Left lung (tissue), 10 donors: Measurements from ENCODE around the gene DNAH3. TPM values are rescaled to one million over a fixed set of nuclear protein-coding genes. Genes with fewer than 3 reads are reported as not detected.
"Not testable (repeated sequence)": the region's sequence is repeated elsewhere in the genome, so short reads cannot be mapped to it uniquely, and the experiment has no call there.

Experiments
- ATAC-seq: fragments of 200-7000 bp; cut with Tn5 transposase; one replicate; pipeline ENCODE4 v1.9.1; 2020; ENCODE audit warnings: moderate library complexity
- DNase-seq, 4 donors: peaks; one replicate each; pipeline ENCODE4 v3.0.0-alpha.2; 2013 to 2020
- H3K27ac ChIP-seq, 2 donors: fragments of 200-600 bp; sonication (generic) in 1 of 2; one replicate each; pipeline versions ENCODE4 v1.5.0 to v1.8.0; 2020 to 2021
- H3K27me3 ChIP-seq, 2 donors: fragments of 200-600 bp; sonication (generic) in 1 of 2; one replicate each; pipeline versions ENCODE4 v1.5.0 to v1.8.0; 2020 to 2021
- H3K36me3 ChIP-seq, 2 donors: fragments of 200-600 bp; sonication (generic) in 1 of 2; one replicate each; pipeline versions ENCODE4 v1.5.0 to v1.8.0; 2020 to 2021
- H3K4me1 ChIP-seq, 2 donors: fragments of 200-600 bp; one replicate each; pipeline ENCODE4 v1.8.0; 2021
- H3K4me3 ChIP-seq, 2 donors: fragments of 200-600 bp; sonication (generic) in 1 of 2; one replicate each; pipeline versions ENCODE4 v1.5.0 to v1.8.0; 2020 to 2021; ENCODE audit warnings: mild to moderate bottlenecking in 1 of 2
- H3K9me3 ChIP-seq, 2 donors: fragments of 200-600 bp; sonication (generic) in 1 of 2; one replicate each; pipeline versions ENCODE4 v1.5.0 to v1.8.0; 2020 to 2021
- CTCF ChIP-seq, 2 donors: fragments of 200-600 bp; sonication (generic) in 1 of 2; IDR thresholded peaks; one replicate each; pipeline versions ENCODE4 v1.5.0 to v1.8.0; 2021; ENCODE audit warnings: antibody characterized with exemption in 2 of 2
- intact Hi-C, 2 donors: fragments of 100-400 bp; cut with DNase I; formaldehyde crosslinking; loops; one replicate each; pipeline versions ENCODE4 v1.11.2 to v1.14.2; 2022
- polyA plus RNA-seq, 6 donors: library from polyadenylated mRNA; unstranded; fragments of 120-200 nt; gene quantifications; one replicate each; pipeline ENCODE4 v1.2.1, GENCODE V29; 2013; ENCODE audit not compliant: insufficient read length in 6 of 6
- total RNA-seq, 2 donors: library from RNA; stranded (reverse); fragmentation: NEBNext Ultra II Directional; extraction: Animal tissue kit (Norgen Biotek cat#: 25700); gene quantifications; one replicate each; pipeline ENCODE4 v1.2.1, GENCODE V29; 2021
- donor health status: DM: no; HTN: yes; CAD: no.
- donor health status: DM: no; HTN: no; CAD: no.

The DNAH3 gene
- total and polyA plus RNA-seq, 8 donors = 0.88 to 6.4 (median 3.2) TPM; not detected in 1

GRCh38 chr16:21001262-21001661, 149.4 kb downstream of the DNAH3 start:
- Histone ChIP-seq H3K4me1 (no peaks in the 10 kb centered on the region), H3K9me3 (no peaks in the 10 kb centered on the region), H3K27ac (no peak overlapping the region), H3K27me3 (no peaks in the 10 kb centered on the region), H3K36me3 (no peaks in the 10 kb centered on the region), H3K4me3 (no peak overlapping the region)
- peak in 1 of 2 donors; percentile 18 for TF ChIP-seq CTCF (IDR thresholded peaks at IDR 0.05)
- ATAC-seq (peak; percentile 70), DNase-seq (no peak)
- intact Hi-C loops = no loop called here

DNA sequence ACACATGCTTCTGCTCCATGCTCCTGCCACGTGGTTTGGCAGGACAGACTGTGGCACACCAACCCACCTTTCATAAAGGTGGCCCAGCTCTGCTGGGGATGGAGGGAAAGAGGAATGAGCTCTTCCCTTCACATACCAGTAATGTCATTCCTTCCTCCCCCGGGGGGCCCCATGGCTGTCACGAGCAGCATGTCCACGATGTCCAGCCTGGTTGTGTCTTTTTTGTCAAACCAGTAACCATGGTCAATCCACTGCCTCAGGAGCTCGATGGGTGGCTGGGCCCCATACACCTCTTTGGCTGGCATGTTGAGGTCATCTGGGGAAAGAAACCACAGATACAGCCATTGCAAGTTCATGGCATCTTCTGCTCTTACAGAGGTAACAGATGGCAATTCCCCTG, 153.5 kb downstream of the DNAH3 start:
- Histone ChIP-seq H3K27me3 (no peaks in the 10 kb centered on the region), H3K9me3 (no peaks in the 10 kb centered on the region), H3K4me3 (no peak overlapping the region), H3K27ac (no peak overlapping the region), H3K36me3 (no peaks in the 10 kb centered on the region), H3K4me1 (no peaks in the 10 kb centered on the region)
- intact Hi-C loops = no loop called here
- no peak for TF ChIP-seq CTCF (IDR thresholded peaks at IDR 0.05)
- DNase-seq = no peak
- no peak for ATAC-seq

DNA sequence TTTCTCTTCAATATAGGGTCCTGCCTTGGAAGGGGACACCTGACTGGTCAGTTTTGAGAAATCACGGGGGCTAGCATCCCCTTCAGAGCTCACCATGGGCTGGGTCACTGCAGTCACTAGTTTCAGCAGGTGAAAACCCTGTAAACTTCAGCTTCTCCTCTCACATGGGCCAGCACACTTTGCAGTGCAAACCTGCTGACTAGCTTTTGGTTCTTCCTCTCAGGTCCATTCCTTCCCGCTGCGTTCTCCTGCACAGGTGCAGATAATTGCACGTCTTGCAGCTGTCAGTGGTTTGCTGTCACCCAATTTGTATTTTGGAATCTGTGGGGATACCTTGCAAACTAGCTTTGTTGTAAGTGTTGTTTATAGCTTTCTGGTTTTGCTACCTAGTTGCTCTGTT, 154.9 kb downstream of the DNAH3 start:
- H3K36me3 ChIP-seq = no peaks in the 10 kb centered on the region
- H3K4me3 ChIP-seq = no peak overlapping the region
- H3K4me1 ChIP-seq = no peaks in the 10 kb centered on the region
- DNase-seq (no peak), ATAC-seq (no peak)
- H3K27me3 ChIP-seq = no peaks in the 10 kb centered on the region
- TF ChIP-seq CTCF (IDR thresholded peaks at IDR 0.05) = no peak
- intact Hi-C loops = no loop called here
- no peak overlapping the region for H3K27ac ChIP-seq
- no peaks in the 10 kb centered on the region for H3K9me3 ChIP-seq

GRCh38 chr16:20989496-20990070, 161.1 kb downstream of the DNAH3 start:
- H3K4me3 ChIP-seq, H3K27ac ChIP-seq, DNase-seq, H3K27me3 ChIP-seq, ATAC-seq, H3K9me3 ChIP-seq, intact Hi-C loops, H3K36me3 ChIP-seq, H3K4me1 ChIP-seq: not testable (repeated sequence)

- ATAC-seq = no peak
These were observed 163.6 kb downstream of the DNAH3 start for GRCh38 chr16:20987049-20987448.

More at GRCh38 chr16:20987049-20987448, 163.6 kb downstream of the DNAH3 start:
- no peak for DNase-seq
- TF ChIP-seq CTCF (IDR thresholded peaks at IDR 0.05) = no peak
- Histone ChIP-seq H3K36me3 (no peaks in the 10 kb centered on the region), H3K27me3 (no peaks in the 10 kb centered on the region), H3K9me3 (no peaks in the 10 kb centered on the region), H3K4me3 (no peak overlapping the region), H3K4me1 (no peaks in the 10 kb centered on the region), H3K27ac (no peak overlapping the region)
- intact Hi-C loops = no loop called here
